Lung (tissue), 12 donors: ENCODE data around the gene SST. TPM values are rescaled to one million over a fixed set of nuclear protein-coding genes. Genes with fewer than 3 reads are reported as not detected.

Experiments used
- ATAC-seq: fragments of 200-7000 bp; cut with Tn5 transposase; one replicate; pipeline ENCODE4 v1.9.1; 2020; ENCODE audit warnings: moderate number of reproducible peaks; ENCODE audit not compliant: insufficient read depth, low FRiP score
- DNase-seq, 3 donors: peaks; one replicate each; pipeline ENCODE4 v3.0.0-alpha.2; 2013 to 2017
- H3K27ac ChIP-seq, 2 donors: one replicate each; pipeline ENCODE4 v1.5.1; 2013; ENCODE audit warnings: mild to moderate bottlenecking in 2 of 2, moderate library complexity in 2 of 2, control low read depth in 1 of 2, inconsistent platforms in 1 of 2, low read depth in 1 of 2, low read length in 1 of 2
- H3K27me3 ChIP-seq, 3 donors: one replicate each; pipeline ENCODE4 v1.5.1; 2013; ENCODE audit warnings: low read length in 2 of 3; ENCODE audit not compliant: control insufficient read depth in 3 of 3, insufficient read depth in 3 of 3
- H3K36me3 ChIP-seq, 4 donors: one replicate each; pipeline ENCODE4 v1.5.1; 2013; ENCODE audit warnings: low read length in 4 of 4, mild to moderate bottlenecking in 1 of 4, moderate library complexity in 1 of 4; ENCODE audit not compliant: control insufficient read depth in 4 of 4, insufficient read depth in 4 of 4
- H3K4me1 ChIP-seq, 5 donors: one replicate each; pipeline ENCODE4 v1.5.1; 2013; ENCODE audit warnings: low read length in 5 of 5, mild to moderate bottlenecking in 2 of 5, moderate library complexity in 1 of 5; ENCODE audit not compliant: control insufficient read depth in 5 of 5, insufficient read depth in 5 of 5
- H3K4me3 ChIP-seq: one replicate; pipeline ENCODE4 v1.5.1; 2013; ENCODE audit warnings: mild to moderate bottlenecking, control low read depth, moderate library complexity
- H3K9ac ChIP-seq, 2 donors: one replicate each; pipeline ENCODE4 v1.5.1; 2013; ENCODE audit warnings: low read length in 2 of 2, control low read depth in 1 of 2; ENCODE audit not compliant: insufficient read depth in 1 of 2
- H3K9me3 ChIP-seq, 4 donors: one replicate each; pipeline ENCODE4 v1.5.1; 2013; ENCODE audit warnings: low read length in 3 of 4, mild to moderate bottlenecking in 1 of 4, moderate library complexity in 1 of 4; ENCODE audit not compliant: control insufficient read depth in 4 of 4, insufficient read depth in 3 of 4
- CTCF ChIP-seq: IDR thresholded peaks from 2 replicates; pipeline ENCODE4 v1.5.1; 2012; ENCODE audit warnings: mild to moderate bottlenecking; ENCODE audit errors: control extremely low read depth, extremely low read depth
- WGBS, 2 donors: extraction: QIAGEN DNeasy Blood & Tissue Kit; methylation state at CpG; one replicate each; pipeline ENCODE4 v1.1.7; 2013; 5-methylcytosine and 5-hydroxymethylcytosine counted together
- polyA plus RNA-seq, 2 donors: library from polyadenylated mRNA; stranded (reverse); fragments of 200-250 nt; gene quantifications; one replicate each; pipeline ENCODE4 v1.2.1, GENCODE V29; 2013
- total RNA-seq, 2 donors: library from RNA; depleted of rRNA in 1 of 2; stranded (reverse); fragments of >200 nt in 1 of 2; gene quantifications; one replicate each; pipeline ENCODE4 v1.2.1, GENCODE V29; 2014 to 2021
- donor health status: control.
- donor health status: control.
- donor health status: Bipolar disorder and iron deficiency.
- donor health status: healthy.
- donor health status: DM: yes; HTN: yes; CAD: no.

The SST gene
- total and polyA plus RNA-seq, 4 donors: 0.24 to 3.0 (median 0.27) TPM; not detected in 1

GRCh38 chr3:187662848-187663409 lies 7.3 kb downstream of the SST start:
- no peaks in the 10 kb centered on the region for H3K4me1 ChIP-seq
- no peak overlapping the region for H3K27ac ChIP-seq
- H3K4me3 ChIP-seq: no peak overlapping the region
- 66 to 72% methylated on average over 5 of the region's 5 CpGs for WGBS, 2 donors
- TF ChIP-seq CTCF: no peak
- no peaks in the 10 kb centered on the region for H3K27me3 ChIP-seq
- no peak for DNase-seq
- no peak for ATAC-seq
- no peak overlapping the region for H3K9ac ChIP-seq
- H3K36me3 ChIP-seq: no peaks in the 10 kb centered on the region
- H3K9me3 ChIP-seq: no peaks in the 10 kb centered on the region

- Histone ChIP-seq H3K36me3 (no peaks in the 10 kb centered on the region), H3K9me3 (no peaks in the 10 kb centered on the region), H3K4me3 (no peak overlapping the region), H3K9ac (no peak overlapping the region), H3K27ac (no peak overlapping the region), H3K4me1 (no peaks in the 10 kb centered on the region), H3K27me3 (no peaks in the 10 kb centered on the region)
- ATAC-seq (no peak), DNase-seq (no peak)
- no peak for TF ChIP-seq CTCF
Measured at GRCh38 chr3:187661267-187661666, 8.9 kb downstream of the SST start.

- TF ChIP-seq CTCF: no peak
- 56 to 64% methylated on average over 2 of the region's 2 CpGs for WGBS, 2 donors
- Histone ChIP-seq H3K9me3 (peaks cover 0 to 6% (median 2%) of the 10 kb centered on the region in 4 donors), H3K36me3 (no peaks in the 10 kb centered on the region), H3K4me3 (no peak overlapping the region), H3K4me1 (no peaks in the 10 kb centered on the region), H3K9ac (no peak overlapping the region), H3K27me3 (peaks cover 0 to 6% (median 2%) of the 10 kb centered on the region in 3 donors), H3K27ac (no peak overlapping the region)
- ATAC-seq (no peak), DNase-seq (no peak)
Measured at GRCh38 chr3:187651282-187651681, 18.9 kb downstream of the SST start.

- no peaks in the 10 kb centered on the region for H3K4me1 ChIP-seq
- DNase-seq (no peak), ATAC-seq (no peak)
- WGBS, 2 donors: 72 to 88% methylated on average over 2 of the region's 2 CpGs
- peaks cover 0 to 4% (median under 1%) of the 10 kb centered on the region in 4 donors for H3K9me3 ChIP-seq
- no peak overlapping the region for H3K9ac ChIP-seq
- peaks cover 0 to 6% (median 2%) of the 10 kb centered on the region in 3 donors for H3K27me3 ChIP-seq
- H3K36me3 ChIP-seq: no peaks in the 10 kb centered on the region
- H3K4me3 ChIP-seq: no peak overlapping the region
- no peak overlapping the region for H3K27ac ChIP-seq
- TF ChIP-seq CTCF: no peak
Measured at GRCh38 chr3:187648177-187648576, 22.0 kb downstream of the SST start.
